ENCODE results near the gene VARS2. TPM values are rescaled to one million over a fixed set of nuclear protein-coding genes. Genes with fewer than 3 reads are reported as not detected.

VARS2 gene
- total RNA-seq, 4 donors from 2014 or later, result 13.1 to 64.7 (median 25.8) TPM

DNA sequence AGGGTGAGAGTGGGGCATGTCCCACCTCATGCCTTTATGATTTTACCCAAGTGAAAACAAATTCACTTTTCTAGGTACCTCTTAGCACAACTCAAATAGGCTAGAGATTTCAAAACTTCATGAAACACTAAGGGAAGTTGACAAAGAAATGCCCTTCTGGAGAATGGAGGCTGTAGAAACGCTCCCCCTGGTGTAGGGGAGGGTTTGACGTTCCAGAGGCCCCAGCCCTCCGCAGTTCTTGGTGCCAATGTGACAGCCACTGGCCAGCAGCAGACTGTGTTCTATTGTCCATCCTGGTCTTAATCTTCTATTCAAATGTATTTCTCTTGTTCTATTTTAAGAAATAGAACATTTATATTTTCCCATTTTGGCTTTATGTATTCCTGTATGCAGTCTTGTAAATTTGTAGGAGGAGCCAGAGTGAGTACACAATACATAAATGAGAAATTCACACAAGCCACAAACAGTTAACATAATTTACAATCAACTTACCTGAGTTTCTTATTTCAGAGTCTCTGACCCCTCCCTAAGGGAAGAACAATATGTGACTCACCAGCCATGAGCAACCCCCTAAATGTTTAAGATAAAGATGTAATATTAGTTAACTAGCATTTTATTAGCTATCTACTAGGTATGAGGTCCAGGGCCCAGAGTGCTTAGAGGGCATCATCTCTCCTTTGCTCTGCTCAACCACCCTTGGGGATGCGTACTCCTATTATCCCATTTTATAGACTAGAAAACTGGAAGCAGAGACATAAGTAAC is 60.6 kb downstream of the VARS2 start:
- Histone ChIP-seq H3K27ac (no peak overlapping the region), H3K4me3 (no peak overlapping the region), H3K27me3 (no peaks in the 10 kb centered on the region), H3K9me3 (no peaks in the 10 kb centered on the region), H3K36me3 (no peaks in the 10 kb centered on the region), H3K4me1 (no peaks in the 10 kb centered on the region)
- TF ChIP-seq EP300 (IDR thresholded peaks at IDR 0.05; ENCODE audit: low read depth) (no peak), POLR2AphosphoS5 (IDR thresholded peaks at IDR 0.05) (no peak)
- TF ChIP-seq, protein P1, sequence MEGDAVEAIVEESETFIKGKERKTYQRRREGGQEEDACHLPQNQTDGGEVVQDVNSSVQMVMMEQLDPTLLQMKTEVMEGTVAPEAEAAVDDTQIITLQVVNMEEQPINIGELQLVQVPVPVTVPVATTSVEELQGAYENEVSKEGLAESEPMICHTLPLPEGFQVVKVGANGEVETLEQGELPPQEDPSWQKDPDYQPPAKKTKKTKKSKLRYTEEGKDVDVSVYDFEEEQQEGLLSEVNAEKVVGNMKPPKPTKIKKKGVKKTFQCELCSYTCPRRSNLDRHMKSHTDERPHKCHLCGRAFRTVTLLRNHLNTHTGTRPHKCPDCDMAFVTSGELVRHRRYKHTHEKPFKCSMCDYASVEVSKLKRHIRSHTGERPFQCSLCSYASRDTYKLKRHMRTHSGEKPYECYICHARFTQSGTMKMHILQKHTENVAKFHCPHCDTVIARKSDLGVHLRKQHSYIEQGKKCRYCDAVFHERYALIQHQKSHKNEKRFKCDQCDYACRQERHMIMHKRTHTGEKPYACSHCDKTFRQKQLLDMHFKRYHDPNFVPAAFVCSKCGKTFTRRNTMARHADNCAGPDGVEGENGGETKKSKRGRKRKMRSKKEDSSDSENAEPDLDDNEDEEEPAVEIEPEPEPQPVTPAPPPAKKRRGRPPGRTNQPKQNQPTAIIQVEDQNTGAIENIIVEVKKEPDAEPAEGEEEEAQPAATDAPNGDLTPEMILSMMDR (IDR thresholded peaks at IDR 0.05), result no peak
- WGBS, 2 donors (ENCODE audit: low coverage in 1 of 2), result 68 to 73% methylated on average over 4 of the region's 4 CpGs
- intact Hi-C loops (cut with DNase I; ENCODE audit: low total_unique reads), result no loop called here
- no peak for DNase-seq
- in situ Hi-C loops (cut with MboI; ENCODE audit: low pct_ligation_motif_present in 1 of 4, low pct_unique_long_range_greater_than_20kb in 1 of 4, low sequenced_read_pairs in 3 of 4), result no loop called here

Small RNA genes within 50 kb of the gene (small RNA-seq; reads per million reads assigned to genes)
- 0 reads per million in 4 donors for gene RF00019

Other genes with a start within 250 kb of the VARS2 start
- 100 to 1,000 TPM in 1 of 4 donors, 10 to 100 TPM in 3; 37.8 to 144 (median 41.3) TPM for gene DHX16, start 241.2 kb upstream of the VARS2 start, total RNA-seq
- gene PPP1R18, start 227.6 kb upstream of the VARS2 start, total RNA-seq, result 10 to 100 TPM; 11.5 to 46.0 (median 14.9) TPM
- gene NRM, start 223.3 kb upstream of the VARS2 start, total RNA-seq, result 10 to 100 TPM in 1 of 4 donors, 1 to 10 TPM in 2, not detected in 1; 2.7 to 13.8 (median 2.7) TPM
- 10 to 100 TPM in 2 of 4 donors, 1 to 10 TPM in 2; 3.1 to 13.5 (median 9.7) TPM for gene MDC1, start 197.0 kb upstream of the VARS2 start, total RNA-seq
- gene TUBB, start 193.9 kb upstream of the VARS2 start, total RNA-seq, result 100 to 1,000 TPM in 3 of 4 donors, 10 to 100 TPM in 1; 77.1 to 128 (median 106) TPM
- gene FLOT1, start 171.6 kb upstream of the VARS2 start, total RNA-seq, result 100 to 1,000 TPM; 123 to 146 (median 139) TPM
- 100 to 1,000 TPM in 1 of 4 donors, 10 to 100 TPM in 3; 21.1 to 100 (median 84.6) TPM for gene IER3, start 169.7 kb upstream of the VARS2 start, total RNA-seq
- gene DDR1, start 29.7 kb upstream of the VARS2 start, total RNA-seq, result 100 to 1,000 TPM; 149 to 322 (median 230) TPM
- gene GTF2H4, start 6.0 kb upstream of the VARS2 start, total RNA-seq, result 10 to 100 TPM in 1 of 4 donors, 1 to 10 TPM in 3; 2.0 to 44.5 (median 6.8) TPM
- not detected for gene SFTA2, start 17.9 kb downstream of the VARS2 start, total RNA-seq
- under 1 TPM in 2 of 4 donors, not detected in 2; 0.16 to 0.41 TPM for gene MUCL3, start 26.7 kb downstream of the VARS2 start, total RNA-seq
- not detected for gene MUC21, start 69.5 kb downstream of the VARS2 start, total RNA-seq
- gene MUC22, start 96.2 kb downstream of the VARS2 start, total RNA-seq, result not detected
- gene C6orf15, start 198.3 kb downstream of the VARS2 start, total RNA-seq, result not detected
- gene PSORS1C1, start 200.6 kb downstream of the VARS2 start, total RNA-seq, result 10 to 100 TPM in 2 of 4 donors, 1 to 10 TPM in 2; 8.8 to 19.0 (median 13.4) TPM
- not detected for gene CDSN, start 206.2 kb downstream of the VARS2 start, total RNA-seq
- gene PSORS1C2, start 224.8 kb downstream of the VARS2 start, total RNA-seq, result not detected
- gene CCHCR1, start 243.6 kb downstream of the VARS2 start, total RNA-seq, result 10 to 100 TPM; 15.0 to 44.1 (median 29.9) TPM
- 1 to 10 TPM; 1.6 to 5.2 (median 3.1) TPM for gene TCF19, start 244.4 kb downstream of the VARS2 start, total RNA-seq